Heart left ventricle (tissue), 13 donors: ENCODE data around the gene SYNPO.

Experiments used
- POLR2A ChIP-seq, 2 donors: fragments of 450-650 bp; IDR thresholded peaks; one replicate each; pipeline ENCODE4 v1.6.1; 2017; ENCODE audit warnings: antibody characterized with exemption in 2 of 2, mild to moderate bottlenecking in 2 of 2, moderate library complexity in 2 of 2
- TF ChIP-seq, protein P1 (sequence below), 12 donors: fragments of 200-600 bp; sonication (generic) in 4 of 12; IDR thresholded peaks; one replicate each; pipeline versions ENCODE4 v1.5.0 to v1.8.0; 2018 to 2022; ENCODE audit warnings: antibody characterized with exemption in 12 of 12, mild to moderate bottlenecking in 5 of 12
- donor health status: ischemic (EF 13 %, LVEDD 7.1; RV severe dilation, severe dysfunction).
- donor health status: DM: no; HTN: yes; CAD: no.
- donor health status: DM: no; HTN: no; CAD: no.
- donor health status: ischemic (EF 25% LVEDD 6.9; RV normal size, moderate dysfunction).
- donor health status: ischemic (EF 25% LVEDD 5.7; RV mildly dilated, moderate dysfunction).
- donor health status: ischemic (EF 35%, LVEDD 5.7; RV mildly dilated, moderate dysfunction).
- donor health status: nonischemic (EF 11% LVEDD 7.7; RV severe dilation, severe dysfunction).
- donor health status: DM: yes; HTN: yes; CAD: no.
- donor health status: PGD.
- donor health status: ischemic (EF 29% LVEDD 5.4; RV normal size, mild dysfunction).
- donor health status: nonischemic (EF 23%, LVEDD 6.1; RV moderate dilation, normal function).

DNA sequence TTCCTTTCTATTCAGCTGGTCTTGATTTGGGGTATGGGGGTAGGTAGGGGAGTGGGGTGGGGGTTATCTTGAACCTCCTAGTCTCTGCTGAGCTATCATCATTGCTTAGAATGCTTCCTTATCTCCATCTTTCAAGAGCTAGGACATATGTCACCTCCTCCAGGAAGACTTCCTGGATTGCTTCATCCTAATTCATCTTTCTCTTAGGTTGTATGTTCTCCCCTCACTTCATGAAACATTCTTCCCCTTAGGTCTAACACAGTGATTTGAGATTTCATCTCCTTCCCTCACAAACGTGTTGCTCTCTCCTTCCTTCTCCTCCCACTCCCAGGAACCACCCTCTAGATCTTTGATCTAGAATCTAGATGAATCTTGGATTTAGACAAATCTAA lies 2.4 kb upstream of the SYNPO start:
- TF ChIP-seq, protein P1, sequence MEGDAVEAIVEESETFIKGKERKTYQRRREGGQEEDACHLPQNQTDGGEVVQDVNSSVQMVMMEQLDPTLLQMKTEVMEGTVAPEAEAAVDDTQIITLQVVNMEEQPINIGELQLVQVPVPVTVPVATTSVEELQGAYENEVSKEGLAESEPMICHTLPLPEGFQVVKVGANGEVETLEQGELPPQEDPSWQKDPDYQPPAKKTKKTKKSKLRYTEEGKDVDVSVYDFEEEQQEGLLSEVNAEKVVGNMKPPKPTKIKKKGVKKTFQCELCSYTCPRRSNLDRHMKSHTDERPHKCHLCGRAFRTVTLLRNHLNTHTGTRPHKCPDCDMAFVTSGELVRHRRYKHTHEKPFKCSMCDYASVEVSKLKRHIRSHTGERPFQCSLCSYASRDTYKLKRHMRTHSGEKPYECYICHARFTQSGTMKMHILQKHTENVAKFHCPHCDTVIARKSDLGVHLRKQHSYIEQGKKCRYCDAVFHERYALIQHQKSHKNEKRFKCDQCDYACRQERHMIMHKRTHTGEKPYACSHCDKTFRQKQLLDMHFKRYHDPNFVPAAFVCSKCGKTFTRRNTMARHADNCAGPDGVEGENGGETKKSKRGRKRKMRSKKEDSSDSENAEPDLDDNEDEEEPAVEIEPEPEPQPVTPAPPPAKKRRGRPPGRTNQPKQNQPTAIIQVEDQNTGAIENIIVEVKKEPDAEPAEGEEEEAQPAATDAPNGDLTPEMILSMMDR (IDR thresholded peaks at IDR 0.05): no peak
- no peak for TF ChIP-seq POLR2A (IDR thresholded peaks at IDR 0.05)
